Activated effector memory CD4-positive, alpha-beta T cell treated with Interleukin-2 at 50 U/mL for 16 hours (primary cell): Measurements from ENCODE around the gene MNT.

Experiments
- DNase-seq: peaks from one replicate; pipeline ENCODE4 v3.0.0-alpha.2; 2020

MNT gene

DNA sequence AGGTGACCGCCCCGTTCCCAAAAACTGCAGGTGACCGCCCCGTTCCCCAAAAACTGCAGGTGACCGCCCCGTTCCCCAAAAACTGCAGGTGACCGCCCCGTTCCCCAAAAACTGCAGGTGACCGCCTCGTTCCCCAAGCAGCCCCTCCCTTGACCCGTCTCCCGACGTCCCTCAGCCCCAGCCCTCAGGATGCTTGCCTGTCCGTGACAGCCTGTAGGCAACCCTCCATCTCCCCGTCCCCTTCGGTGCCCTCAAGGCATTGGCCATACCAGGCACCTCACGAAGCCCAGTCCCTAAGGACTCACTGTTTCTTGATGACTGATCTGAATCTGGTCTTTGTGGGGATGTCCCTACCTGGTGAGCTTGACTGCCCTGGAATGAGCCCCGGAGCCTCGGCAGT lies 38.4 kb downstream of the MNT start:
- no peak for DNase-seq

DNA sequence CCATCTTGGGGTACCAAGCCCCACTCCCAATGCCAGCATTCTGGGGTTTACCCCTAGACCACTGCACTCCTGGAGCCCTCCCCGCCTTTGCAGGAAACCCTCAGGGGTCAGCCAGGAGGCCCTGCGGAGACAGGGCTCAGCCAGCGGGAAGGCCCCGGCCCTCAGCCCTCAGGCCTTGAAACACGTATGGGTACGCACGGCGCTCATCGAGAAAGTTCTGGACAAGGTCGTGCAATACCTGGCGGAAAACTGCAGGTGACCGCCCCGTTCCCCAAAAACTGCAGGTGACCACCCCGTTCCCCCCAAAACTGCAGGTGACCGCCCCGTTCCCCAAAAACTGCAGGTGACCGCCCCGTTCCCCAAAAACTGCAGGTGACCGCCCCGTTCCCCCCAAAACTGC lies 38.8 kb downstream of the MNT start:
- DNase-seq: no peak

DNA sequence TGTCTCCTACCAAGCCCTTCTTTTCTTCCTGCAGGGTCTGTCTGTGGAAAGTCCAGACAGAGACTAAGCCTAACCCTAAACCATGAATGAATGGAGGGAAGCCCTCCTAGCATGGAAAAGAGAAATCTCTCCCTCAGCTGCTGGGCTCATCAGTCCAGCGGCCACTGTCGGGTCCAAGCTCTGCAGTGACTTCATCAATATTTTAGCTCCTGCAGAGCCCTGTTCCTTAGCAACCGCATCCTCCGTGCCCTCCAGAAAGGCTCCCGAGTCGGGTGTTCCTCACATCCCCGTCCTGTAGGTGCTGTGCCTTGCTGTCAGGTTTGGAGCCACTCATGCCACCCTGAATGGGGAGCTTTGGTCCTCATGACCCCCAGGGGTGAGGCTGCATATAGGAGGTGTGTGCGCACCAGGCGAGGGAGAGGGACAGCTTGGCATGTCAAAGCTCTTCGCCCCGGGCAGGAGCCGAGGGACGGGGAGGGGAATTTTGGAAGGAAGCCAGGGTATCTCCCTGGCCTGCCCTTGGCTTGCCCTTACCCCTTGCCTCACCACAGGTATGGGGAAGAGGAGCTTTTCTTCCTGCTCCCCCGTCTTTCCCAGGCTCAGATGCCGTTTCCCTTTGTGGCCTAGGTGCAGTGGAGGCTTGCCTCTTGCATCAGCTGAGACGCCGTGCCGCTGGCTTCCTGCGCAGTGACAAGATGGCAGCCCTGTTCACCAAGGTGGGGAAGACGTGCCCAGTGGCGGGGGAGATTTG lies 39.7 kb downstream of the MNT start:
- DNase-seq: no peak

DNA sequence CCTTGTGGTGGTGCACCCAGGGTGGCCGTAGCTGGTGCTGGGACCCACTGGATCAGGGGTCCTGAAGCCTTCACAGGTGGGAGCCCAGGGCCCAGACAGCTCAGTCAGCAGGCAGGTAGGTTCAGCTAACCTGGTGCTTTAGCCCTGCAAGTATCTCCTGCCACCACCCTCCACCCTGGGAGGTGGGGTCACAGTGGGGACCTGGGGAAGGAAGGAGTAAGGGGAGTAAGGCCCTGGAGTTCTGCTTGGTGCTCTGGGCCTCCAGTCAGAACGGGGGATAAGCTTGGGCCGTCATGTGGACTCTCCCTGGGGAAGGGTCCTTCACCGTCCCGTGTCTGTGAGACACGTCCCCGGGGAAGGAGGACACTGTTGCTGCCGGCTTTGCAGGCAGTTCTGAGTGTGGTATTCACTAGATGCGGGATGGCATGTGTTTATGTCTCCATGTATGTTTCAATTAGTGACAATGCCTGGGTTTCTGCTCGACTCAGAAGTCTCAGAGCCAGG lies 42.9 kb downstream of the MNT start:
- DNase-seq: no peak

GRCh38 chr17:2357237-2357636 lies 43.6 kb downstream of the MNT start:
- no peak for DNase-seq

DNA sequence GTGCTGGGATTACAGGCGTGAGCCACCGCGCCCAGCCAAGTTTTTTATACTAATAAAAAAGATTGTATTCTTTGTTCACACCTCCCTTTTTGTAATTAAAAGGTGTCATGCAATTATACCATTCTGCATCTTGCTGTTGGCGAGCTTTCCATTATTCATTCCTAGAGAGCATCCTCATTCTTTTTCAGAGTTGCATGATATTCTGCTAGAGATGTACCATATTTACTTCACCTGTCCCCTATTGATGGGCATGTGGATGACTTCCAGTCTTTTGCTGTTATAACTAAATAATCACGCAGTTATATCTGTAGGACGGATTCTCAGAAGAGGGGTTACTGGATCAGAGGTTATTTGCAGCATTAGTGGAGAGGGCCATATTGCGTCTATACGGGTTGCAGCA lies 46.5 kb downstream of the MNT start:
- no peak for DNase-seq

- DNase-seq: no peak
Observed at GRCh38 chr17:2351269-2351668, 49.6 kb downstream of the MNT start.

DNA sequence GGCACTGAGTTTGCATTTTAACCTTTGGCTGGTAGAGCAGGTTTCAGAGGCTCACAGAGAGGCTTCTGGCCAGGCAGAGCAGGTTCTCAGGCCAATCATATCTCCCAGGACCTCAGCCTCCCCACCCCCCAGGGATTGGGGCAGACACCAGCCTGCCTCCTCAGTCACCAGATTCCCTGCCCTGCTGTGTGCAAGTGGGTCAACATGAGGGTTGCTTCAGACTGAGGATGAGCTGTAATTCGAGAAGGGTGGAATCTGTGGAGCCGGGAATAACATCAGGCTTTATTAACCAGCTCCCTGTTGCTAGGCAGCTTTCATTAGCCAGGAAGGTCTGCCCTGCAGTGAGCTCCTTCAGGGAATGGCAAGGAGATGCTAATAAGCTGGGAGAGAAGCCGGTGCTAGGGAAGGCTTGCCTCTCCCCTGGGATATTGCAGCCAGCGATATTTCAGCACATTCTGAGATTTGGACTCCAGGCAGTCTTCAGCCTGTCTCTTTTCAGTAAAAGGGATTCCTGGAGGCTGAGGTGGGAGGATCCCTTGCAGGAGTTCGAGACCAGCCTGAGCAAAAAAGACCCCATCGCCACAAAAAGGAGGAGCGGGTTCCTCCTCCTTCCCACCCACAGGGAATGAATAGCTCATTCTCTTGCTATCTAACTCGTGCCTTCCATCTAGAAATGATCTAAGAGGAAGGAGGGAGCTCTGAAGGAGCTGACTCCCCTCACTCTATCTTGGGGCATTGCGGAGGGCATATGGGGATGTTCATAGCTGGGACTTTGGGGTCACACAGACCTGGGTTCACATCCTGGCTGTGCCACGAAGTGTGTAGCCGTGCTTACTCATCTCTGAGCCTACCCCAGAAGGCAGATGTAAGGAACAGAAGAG lies 52.8 kb downstream of the MNT start:
- no peak for DNase-seq

DNA sequence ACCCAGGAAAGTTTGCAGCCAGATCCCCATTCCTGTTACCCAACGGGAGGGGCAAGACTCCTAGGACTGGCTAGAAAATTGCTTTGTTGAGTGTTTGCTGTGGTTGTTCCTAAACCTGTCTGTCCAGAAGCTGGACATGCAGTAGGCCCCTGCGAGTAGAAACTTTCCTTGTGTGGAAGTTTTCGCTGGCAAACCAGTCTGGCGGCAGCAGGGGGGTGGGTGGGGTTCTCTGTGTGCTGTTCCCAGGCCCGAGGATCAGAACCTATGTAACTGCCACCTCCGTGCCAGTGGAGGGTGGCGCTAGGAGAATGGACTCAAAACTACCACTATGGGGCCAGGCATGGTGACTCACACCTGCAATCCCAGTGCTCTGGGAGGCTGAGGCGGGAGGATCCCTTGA lies 54.4 kb downstream of the MNT start:
- DNase-seq: no peak

DNA sequence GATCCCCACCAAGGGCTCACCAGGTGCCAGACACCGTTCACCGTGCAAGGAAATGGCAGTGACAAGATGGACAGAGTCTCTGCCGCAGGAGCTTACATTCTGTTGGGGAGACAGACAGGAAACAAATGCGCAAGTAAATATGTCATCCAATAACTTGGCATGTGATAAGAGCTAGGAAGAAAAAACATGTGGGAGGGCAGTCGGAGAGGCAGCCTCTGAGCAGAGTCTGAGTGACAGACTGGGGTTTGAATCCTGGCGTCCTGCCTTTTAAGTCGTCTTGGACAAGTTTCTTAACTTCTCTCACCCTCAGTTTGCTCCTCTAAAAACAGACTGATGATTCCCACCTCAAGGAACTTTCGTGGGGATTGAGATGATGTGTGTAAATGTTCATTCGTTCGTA lies 56.3 kb downstream of the MNT start:
- no peak for DNase-seq

GRCh38 chr17:2343421-2343820 lies 57.4 kb downstream of the MNT start:
- DNase-seq: peak; percentile 19

- no peak for DNase-seq
Observed at GRCh38 chr17:2338315-2338657, 62.6 kb downstream of the MNT start.

GRCh38 chr17:2337544-2338314 lies 63.1 kb downstream of the MNT start:
- peak; percentile 39 for DNase-seq

DNA sequence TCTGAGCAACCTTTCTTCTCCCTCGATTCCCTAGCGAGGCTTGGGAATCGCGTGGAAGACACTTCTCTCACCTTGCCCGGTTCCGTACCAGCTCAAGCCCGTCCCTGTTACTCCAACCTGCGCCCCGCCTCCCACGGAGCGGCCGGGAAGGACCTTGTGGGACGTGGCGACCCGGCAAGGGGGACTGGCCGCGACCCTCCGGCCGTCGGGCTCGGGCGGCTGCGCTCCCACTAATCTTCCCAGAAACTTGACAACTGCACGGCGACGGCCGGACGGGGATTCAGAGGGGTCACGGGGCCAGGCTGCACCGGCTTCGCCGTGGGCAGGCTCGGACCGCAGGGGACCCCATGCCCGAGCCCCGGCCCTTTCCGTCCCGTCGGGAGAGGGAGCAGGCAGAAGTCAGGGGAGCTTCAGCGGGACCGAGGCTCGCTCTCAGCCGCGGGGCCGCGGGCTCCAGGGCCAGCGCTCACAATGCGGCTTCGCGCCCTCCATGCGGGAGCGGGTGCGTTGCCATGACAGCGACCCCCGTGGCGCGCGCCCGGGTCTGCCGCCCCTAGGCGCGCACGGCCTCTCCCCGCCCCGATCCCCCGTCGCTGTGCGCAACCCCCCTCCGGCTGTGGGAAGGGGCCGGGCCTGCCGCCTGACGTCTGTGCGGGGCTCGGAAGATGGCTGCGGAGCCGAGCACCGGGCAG lies 63.9 kb downstream of the MNT start, which contains the start of gene SGSM2:
Gene SGSM2, plus strand, starts transcription at position 650 of the 692 bp plus-strand sequence. CDS start 188 bp downstream, outside the sequence.
- DNase-seq: peak; percentile 60

DNA sequence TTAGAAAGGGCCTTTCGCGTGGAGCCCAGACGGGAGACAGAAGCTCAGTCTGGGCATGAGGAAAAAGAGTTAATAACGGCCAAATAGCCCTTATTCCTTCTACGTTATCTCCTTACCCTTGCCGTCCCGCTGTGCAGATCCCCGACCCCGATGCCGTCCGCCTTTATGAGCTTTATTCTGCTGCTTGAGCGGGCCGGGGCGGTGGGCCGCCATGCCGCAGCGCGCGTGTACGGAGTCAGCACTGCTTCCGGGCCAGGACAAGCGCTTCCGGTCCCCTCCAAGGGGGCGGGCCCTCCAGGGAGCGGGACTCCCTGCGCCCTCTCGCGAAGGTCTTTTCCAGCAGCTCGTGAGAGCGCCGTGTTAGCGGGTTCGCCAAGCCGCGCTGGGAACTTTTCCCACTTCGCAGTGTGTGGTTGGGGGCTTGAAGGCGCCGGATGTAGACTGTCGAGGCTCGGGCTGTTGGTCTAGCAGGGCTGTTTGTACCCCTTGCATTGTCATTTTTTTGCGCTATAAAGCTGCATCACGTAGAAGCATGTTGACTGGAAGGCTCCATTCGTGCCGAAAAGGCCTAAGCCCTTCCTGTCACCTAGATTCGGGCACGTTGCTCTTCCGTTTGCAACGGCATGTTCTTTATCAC lies 64.5 kb downstream of the MNT start, which contains the start of gene TSR1:
Gene TSR1, minus strand, starts transcription at position 243 of the 637 bp plus-strand sequence. Its CDS starts 30 bp downstream, at position 213.
- peak; percentile 85 for DNase-seq

DNA sequence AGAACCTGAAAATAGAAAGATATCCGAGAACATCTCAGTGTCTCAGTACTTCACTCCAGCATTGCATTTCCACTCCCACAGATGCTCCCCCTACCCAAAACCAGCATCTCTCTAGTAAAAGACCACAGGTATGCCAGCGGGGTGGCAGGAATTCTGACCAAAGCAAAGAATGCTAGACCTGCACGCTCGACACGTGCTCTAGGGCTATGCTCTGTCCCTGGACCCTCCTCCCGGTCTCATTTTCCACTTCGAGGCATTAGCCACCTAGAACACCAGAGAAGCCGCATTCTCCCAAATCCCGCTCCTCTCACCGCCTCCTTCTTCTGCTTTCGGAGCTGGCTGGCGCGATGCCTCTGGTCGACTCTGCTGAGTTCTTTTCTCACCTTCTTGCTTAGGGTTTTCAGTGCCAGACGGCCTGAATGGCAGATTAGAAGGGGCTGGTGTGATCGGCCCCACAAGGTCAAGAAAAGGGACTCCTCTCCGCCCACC lies 65.1 kb downstream of the MNT start:
- DNase-seq: no peak
